ENCODE measurements around the gene STOX2. TPM values are rescaled to one million over a fixed set of nuclear protein-coding genes. Genes with fewer than 3 reads are reported as not detected.
A peak's percentile ranks its signal among the peaks of the same experiment; 100 is the strongest.
"Not testable (repeated sequence)": the region's sequence is repeated elsewhere in the genome, so short reads cannot be mapped to it uniquely, and the experiment has no call there.

The STOX2 gene
- total and polyA plus RNA-seq, 12 donors: 2.2 to 25.5 (median 13.7) TPM

DNA sequence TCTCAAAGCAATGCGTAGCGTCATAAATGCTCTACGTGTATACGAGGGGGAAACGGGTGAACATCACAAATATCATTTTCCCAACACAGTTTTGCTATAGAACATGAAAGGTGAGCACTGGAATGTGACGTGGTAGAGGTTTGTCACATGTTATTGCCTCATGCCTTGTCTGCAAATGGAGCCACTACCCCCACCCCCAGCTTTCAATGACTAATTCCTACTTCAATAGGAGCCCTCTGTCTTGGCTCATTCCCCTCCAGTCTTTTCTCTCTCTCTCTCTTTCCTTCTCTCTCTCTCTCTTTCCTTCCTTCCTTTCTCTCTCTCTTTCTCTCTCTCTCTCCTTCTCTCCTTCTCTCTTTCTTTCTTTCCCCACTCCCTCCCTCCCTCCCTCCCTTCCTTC, 127.0 kb downstream of the STOX2 start:
- Histone ChIP-seq H3K36me3 (no peaks in the 10 kb centered on the region), H3K4me3 (no peak overlapping the region), H3K27ac (no peak overlapping the region), H3K9me3 (no peaks in the 10 kb centered on the region), H3K4me1 (peaks cover 0 to 16% (median 0%) of the 10 kb centered on the region in 9 donors), H3K27me3 (no peaks in the 10 kb centered on the region)
- intact Hi-C loops (cut with DNase I): no loop called here
- TF ChIP-seq, protein P1, sequence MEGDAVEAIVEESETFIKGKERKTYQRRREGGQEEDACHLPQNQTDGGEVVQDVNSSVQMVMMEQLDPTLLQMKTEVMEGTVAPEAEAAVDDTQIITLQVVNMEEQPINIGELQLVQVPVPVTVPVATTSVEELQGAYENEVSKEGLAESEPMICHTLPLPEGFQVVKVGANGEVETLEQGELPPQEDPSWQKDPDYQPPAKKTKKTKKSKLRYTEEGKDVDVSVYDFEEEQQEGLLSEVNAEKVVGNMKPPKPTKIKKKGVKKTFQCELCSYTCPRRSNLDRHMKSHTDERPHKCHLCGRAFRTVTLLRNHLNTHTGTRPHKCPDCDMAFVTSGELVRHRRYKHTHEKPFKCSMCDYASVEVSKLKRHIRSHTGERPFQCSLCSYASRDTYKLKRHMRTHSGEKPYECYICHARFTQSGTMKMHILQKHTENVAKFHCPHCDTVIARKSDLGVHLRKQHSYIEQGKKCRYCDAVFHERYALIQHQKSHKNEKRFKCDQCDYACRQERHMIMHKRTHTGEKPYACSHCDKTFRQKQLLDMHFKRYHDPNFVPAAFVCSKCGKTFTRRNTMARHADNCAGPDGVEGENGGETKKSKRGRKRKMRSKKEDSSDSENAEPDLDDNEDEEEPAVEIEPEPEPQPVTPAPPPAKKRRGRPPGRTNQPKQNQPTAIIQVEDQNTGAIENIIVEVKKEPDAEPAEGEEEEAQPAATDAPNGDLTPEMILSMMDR (IDR thresholded peaks at IDR 0.05): no peak
- WGBS, 2 donors: 94 to 97% methylated on average over 6 of the region's 6 CpGs
- DNase-seq (no peak), ATAC-seq (no peak)

GRCh38 chr4:184039963-184040383, 134.9 kb downstream of the STOX2 start:
- ATAC-seq: peak; percentile 68 to 91 (median 83)
- intact Hi-C loops (cut with DNase I): no loop called here
- Histone ChIP-seq H3K9me3 (peaks cover 0 to 3% (median under 1%) of the 10 kb centered on the region in 11 donors), H3K36me3 (no peaks in the 10 kb centered on the region), H3K4me1 (peaks cover 0 to 10% (median 0%) of the 10 kb centered on the region in 9 donors), H3K27me3 (peaks cover 0 to 16% (median 0%) of the 10 kb centered on the region in 7 donors), H3K4me3 (peak overlapping the region in 8 of 10 donors; percentile 5 to 39 (median 34)), H3K27ac (no peak overlapping the region)
- WGBS, 2 donors: 28 to 40% methylated on average over 22 of the region's 22 CpGs
- DNase-seq: peak in 1 of 2 donors; percentile 31
- TF ChIP-seq, protein P1 (IDR thresholded peaks at IDR 0.05): no peak

DNA sequence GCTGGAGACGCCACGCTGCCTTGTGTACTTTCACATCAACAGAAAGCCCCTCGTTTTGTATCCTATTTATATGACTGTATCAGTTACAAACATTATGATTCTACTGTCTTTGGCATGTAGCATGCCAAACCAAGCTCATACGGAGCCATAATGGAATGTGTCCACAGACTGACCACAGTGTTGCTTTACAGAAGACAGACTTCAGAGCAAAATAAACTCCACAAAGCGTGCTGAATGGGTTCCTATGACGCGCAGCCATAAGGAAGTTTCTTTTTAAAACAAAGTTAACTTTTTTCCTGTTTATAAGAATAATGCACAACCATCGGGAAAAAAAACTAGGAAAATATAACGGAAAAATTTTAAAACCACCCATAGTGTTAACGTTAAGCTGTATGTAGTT, 136.0 kb downstream of the STOX2 start:
- intact Hi-C loops (cut with DNase I): no loop called here
- Histone ChIP-seq H3K4me1 (peaks cover 0 to 10% (median 0%) of the 10 kb centered on the region in 9 donors), H3K9me3 (peaks cover 0 to 15% (median 12%) of the 10 kb centered on the region in 11 donors), H3K27me3 (peaks cover 0 to 16% (median 0%) of the 10 kb centered on the region in 7 donors), H3K4me3 (no peak overlapping the region), H3K27ac (no peak overlapping the region), H3K36me3 (no peaks in the 10 kb centered on the region)
- ATAC-seq (no peak), DNase-seq (no peak)
- 95 to 96% methylated on average over 10 of the region's 10 CpGs for WGBS, 2 donors
- TF ChIP-seq, protein P1 (IDR thresholded peaks at IDR 0.05): no peak

- intact Hi-C loops (cut with DNase I): no loop called here
- Histone ChIP-seq H3K27ac (no peak overlapping the region), H3K27me3 (no peaks in the 10 kb centered on the region), H3K4me3 (no peak overlapping the region), H3K36me3 (no peaks in the 10 kb centered on the region), H3K9me3 (peaks cover 0 to 34% (median 19%) of the 10 kb centered on the region in 11 donors), H3K4me1 (no peaks in the 10 kb centered on the region)
- DNase-seq (no peak), ATAC-seq (no peak)
- TF ChIP-seq, protein P1 (IDR thresholded peaks at IDR 0.05): no peak
- WGBS, 2 donors: 87 to 88% methylated on average over 1 of the region's 1 CpG
Observed at GRCh38 chr4:184046148-184046547, 141.0 kb downstream of the STOX2 start.

GRCh38 chr4:184051262-184051661, 146.2 kb downstream of the STOX2 start:
- H3K27ac ChIP-seq; H3K27me3 ChIP-seq; intact Hi-C loops (cut with DNase I); H3K36me3 ChIP-seq; DNase-seq; H3K4me1 ChIP-seq; H3K4me3 ChIP-seq; ATAC-seq: not testable (repeated sequence)
- 97 to 99% methylated on average over 4 of the region's 4 CpGs for WGBS, 2 donors
- peaks cover 0 to 20% (median 10%) of the 10 kb centered on the region in 11 donors for H3K9me3 ChIP-seq
